ENCODE measurements around the gene EMSY.

DNA sequence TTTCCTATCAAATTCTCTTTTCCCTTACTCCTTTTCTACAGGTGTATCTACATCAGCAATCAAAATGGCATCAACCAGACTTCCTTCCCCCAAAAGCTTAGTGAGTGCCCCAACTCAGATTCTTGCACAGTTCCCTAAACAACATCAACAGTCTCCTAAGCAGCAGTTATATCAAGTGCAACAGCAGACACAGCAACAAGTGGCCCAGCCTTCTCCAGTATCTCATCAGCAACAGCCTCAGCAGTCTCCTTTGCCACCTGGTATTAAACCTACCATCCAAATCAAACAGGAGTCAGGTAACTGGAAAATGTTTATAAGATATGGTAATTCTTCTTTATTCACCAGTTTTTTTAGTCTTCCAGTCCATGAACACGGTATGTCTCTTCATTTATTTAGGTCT, 51.4 kb downstream of the EMSY start:
- no peak for TF ChIP-seq ASH2L (IDR thresholded peaks at IDR 0.05; ENCODE audit: insufficient read length, low read depth, low read length)
- no peak for TF ChIP-seq ZNF788 (CRISPR knock-in tag; IDR thresholded peaks at IDR 0.05; ENCODE audit: borderline replicate concordance)
- no peak for TF ChIP-seq ZNF563 (CRISPR knock-in tag; IDR thresholded peaks at IDR 0.05)
- no peak for TF ChIP-seq JUN (CRISPR knock-in tag; IDR thresholded peaks at IDR 0.05)
- TF ChIP-seq, protein P1, sequence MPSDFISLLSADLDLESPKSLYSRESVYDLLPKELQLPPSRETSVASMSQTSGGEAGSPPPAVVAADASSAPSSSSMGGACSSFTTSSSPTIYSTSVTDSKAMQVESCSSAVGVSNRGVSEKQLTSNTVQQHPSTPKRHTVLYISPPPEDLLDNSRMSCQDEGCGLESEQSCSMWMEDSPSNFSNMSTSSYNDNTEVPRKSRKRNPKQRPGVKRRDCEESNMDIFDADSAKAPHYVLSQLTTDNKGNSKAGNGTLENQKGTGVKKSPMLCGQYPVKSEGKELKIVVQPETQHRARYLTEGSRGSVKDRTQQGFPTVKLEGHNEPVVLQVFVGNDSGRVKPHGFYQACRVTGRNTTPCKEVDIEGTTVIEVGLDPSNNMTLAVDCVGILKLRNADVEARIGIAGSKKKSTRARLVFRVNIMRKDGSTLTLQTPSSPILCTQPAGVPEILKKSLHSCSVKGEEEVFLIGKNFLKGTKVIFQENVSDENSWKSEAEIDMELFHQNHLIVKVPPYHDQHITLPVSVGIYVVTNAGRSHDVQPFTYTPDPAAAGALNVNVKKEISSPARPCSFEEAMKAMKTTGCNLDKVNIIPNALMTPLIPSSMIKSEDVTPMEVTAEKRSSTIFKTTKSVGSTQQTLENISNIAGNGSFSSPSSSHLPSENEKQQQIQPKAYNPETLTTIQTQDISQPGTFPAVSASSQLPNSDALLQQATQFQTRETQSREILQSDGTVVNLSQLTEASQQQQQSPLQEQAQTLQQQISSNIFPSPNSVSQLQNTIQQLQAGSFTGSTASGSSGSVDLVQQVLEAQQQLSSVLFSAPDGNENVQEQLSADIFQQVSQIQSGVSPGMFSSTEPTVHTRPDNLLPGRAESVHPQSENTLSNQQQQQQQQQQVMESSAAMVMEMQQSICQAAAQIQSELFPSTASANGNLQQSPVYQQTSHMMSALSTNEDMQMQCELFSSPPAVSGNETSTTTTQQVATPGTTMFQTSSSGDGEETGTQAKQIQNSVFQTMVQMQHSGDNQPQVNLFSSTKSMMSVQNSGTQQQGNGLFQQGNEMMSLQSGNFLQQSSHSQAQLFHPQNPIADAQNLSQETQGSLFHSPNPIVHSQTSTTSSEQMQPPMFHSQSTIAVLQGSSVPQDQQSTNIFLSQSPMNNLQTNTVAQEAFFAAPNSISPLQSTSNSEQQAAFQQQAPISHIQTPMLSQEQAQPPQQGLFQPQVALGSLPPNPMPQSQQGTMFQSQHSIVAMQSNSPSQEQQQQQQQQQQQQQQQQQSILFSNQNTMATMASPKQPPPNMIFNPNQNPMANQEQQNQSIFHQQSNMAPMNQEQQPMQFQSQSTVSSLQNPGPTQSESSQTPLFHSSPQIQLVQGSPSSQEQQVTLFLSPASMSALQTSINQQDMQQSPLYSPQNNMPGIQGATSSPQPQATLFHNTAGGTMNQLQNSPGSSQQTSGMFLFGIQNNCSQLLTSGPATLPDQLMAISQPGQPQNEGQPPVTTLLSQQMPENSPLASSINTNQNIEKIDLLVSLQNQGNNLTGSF (CRISPR knock-in tag; IDR thresholded peaks at IDR 0.05): no peak
- no peak for TF ChIP-seq ZNF124 (CRISPR knock-in tag; IDR thresholded peaks at IDR 0.05)
- TF ChIP-seq CHD4 (IDR thresholded peaks at IDR 0.05; ENCODE audit: borderline replicate concordance, low read length): no peak
